Activated naive CD8-positive, alpha-beta T cell treated with anti-CD3 and anti-CD28 coated beads, Interleukin-2, amount 10 ng/mL, durations not matched to agents 7 days and 5 days (primary cell): Measurements from ENCODE around the gene MYCN. TPM values are rescaled to one million over a fixed set of nuclear protein-coding genes. Genes with fewer than 3 reads are reported as not detected.
"Not testable (repeated sequence)": the region's sequence is repeated elsewhere in the genome, so short reads cannot be mapped to it uniquely, and the experiment has no call there.

Experiments used
- ATAC-seq: fragments of 150-1000 bp; cut with Tn5 transposase; one replicate; pipeline ENCODE4 v1.10.0; 2021; ENCODE audit warnings: low read depth, moderate library complexity
- POLR2A ChIA-PET: fragments of 350-600 bp; sonication (Branson Sonifier 250); formaldehyde crosslinking; loops from one replicate; lab custom pipeline; 2021; ENCODE audit warnings: antibody characterized with exemption; lab: Charles Lee
- DNase-seq: peaks from one replicate; pipeline ENCODE4 v3.0.0; 2021
- H3K27ac Mint-ChIP-seq: one replicate; pipeline ENCODE4 v1.8.0; 2022; ENCODE audit warnings: mild to moderate bottlenecking, mixed read lengths
- H3K27me3 Mint-ChIP-seq: one replicate; pipeline ENCODE4 v1.8.0; 2022; ENCODE audit warnings: mild to moderate bottlenecking, moderate library complexity, mixed read lengths
- H3K36me3 Mint-ChIP-seq: one replicate; pipeline ENCODE4 v1.8.0; 2021; ENCODE audit warnings: mild to moderate bottlenecking, mixed read lengths
- H3K4me1 Mint-ChIP-seq: one replicate; pipeline ENCODE4 v1.8.0; 2021; ENCODE audit warnings: mixed read lengths
- H3K4me3 Mint-ChIP-seq: one replicate; pipeline ENCODE4 v1.8.0; 2022; ENCODE audit warnings: mild to moderate bottlenecking, moderate library complexity, mixed read lengths
- H3K9me3 Mint-ChIP-seq: one replicate; pipeline ENCODE4 v1.8.0; 2021; ENCODE audit warnings: mixed read lengths
- total RNA-seq, 2 experiments: library from RNA; stranded (reverse); gene quantifications; one replicate each; pipeline ENCODE4 v1.2.3, GENCODE V29; 2021

The MYCN gene
- total RNA-seq, 2 experiments from 2014 or later = not detected

DNA sequence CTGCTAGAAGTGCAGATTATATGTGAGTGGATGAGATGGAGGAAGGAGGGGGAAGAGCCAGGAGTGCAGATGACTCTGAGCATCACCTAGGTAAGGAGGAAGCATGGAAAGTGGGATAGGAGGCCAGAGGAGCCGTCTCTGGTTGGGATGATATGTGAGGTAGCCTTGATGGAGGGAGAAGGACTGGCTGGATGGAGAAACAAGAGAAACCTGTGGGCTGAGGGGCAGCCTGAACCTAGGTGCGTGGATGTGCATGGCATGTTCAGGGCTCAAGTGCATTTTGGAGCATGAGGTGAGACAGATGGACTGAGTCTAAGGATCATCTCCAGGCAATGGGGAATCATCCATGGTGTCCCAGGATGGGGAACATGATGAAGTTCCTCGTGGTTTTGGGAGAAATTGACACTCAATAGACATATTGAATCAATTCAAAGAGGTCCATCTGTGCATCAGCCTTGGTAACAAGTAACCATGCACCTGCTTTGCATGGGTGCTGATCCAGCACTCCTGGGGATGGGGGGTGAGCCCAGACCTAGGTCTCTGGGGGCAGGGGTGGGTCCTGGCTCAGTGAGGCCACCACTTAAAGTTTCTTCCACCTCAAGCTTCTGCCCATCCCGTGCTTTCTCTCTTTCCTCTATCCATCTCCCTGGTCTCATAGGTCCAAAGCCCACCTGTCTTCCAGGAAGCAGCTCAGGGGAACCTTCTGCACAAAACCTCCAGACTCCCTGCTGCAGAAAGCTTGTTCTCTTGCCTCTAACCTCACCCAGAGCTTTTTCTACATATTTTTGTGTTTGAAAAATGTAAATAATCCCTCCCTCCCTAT lies 19.2 kb downstream of the MYCN start:
- H3K36me3 Mint-ChIP-seq = no peaks in the 10 kb centered on the region
- ATAC-seq (no peak), DNase-seq (no peak)
- no peak overlapping the region for H3K27ac Mint-ChIP-seq
- H3K27me3 Mint-ChIP-seq = no peaks in the 10 kb centered on the region
- no peak overlapping the region for H3K4me3 Mint-ChIP-seq
- H3K9me3 Mint-ChIP-seq = peaks cover 2% of the 10 kb centered on the region
- no peaks in the 10 kb centered on the region for H3K4me1 Mint-ChIP-seq
- POLR2A ChIA-PET = no interaction called here

DNA sequence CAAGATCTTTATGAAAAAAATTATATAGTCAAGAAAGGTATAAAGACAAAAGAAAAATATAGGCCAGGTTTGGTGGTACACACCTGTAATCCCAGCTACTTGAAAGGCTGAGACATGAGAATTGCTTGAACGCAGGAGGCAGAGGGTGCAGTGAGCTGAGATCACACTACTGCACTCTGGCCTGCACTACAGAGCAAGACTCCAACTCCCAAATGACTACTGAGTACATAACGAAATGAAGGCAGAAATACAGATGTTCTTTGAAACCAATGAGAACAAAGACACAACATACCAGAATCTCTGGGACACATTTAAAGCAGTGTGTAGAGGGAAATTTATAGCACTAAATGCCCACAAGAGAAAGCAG lies 19.8 kb downstream of the MYCN start:
- ATAC-seq, H3K4me1 Mint-ChIP-seq, H3K4me3 Mint-ChIP-seq, POLR2A ChIA-PET, H3K36me3 Mint-ChIP-seq, H3K27ac Mint-ChIP-seq, H3K9me3 Mint-ChIP-seq, H3K27me3 Mint-ChIP-seq, DNase-seq: not testable (repeated sequence)

DNA sequence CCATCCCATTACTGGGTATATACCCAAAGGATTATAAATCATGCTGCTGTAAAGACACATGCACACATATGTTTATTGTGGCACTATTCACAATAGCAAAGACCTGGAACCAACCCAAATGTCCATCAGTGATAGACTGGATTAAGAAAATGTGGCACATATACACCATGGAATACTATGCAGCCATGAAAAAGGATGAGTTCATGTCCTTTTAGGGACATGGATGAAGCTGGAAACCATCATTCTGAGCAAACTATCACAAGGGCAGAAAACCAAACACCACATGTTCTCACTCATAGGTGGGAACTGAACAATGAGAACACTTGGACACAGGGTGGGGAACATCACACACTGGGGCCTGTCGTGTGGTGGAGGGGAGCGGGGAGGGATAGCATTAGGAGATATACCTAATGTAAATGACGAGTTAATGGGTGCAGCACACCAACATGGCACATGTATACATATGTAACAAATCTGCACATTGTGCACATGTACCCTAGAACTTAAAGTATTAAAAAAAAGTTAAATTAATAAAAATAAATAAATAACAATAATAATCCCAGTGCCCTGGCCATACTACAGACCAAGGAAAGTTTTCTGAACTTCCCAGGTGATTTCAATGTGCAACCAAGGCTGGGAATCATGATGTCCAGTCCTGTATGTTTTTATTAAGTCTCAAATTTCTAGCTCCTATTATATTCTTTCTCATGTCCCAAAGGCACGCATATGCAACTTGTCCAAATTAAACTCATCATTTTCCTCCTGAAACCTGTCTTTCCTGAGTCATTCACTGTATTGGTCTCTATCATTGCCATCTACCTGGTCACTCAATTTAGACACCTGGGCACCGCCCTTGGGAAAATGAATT lies 23.0 kb downstream of the MYCN start:
- ATAC-seq, H3K4me3 Mint-ChIP-seq, DNase-seq, H3K36me3 Mint-ChIP-seq, H3K9me3 Mint-ChIP-seq, H3K27me3 Mint-ChIP-seq, POLR2A ChIA-PET, H3K27ac Mint-ChIP-seq: not testable (repeated sequence)
- H3K4me1 Mint-ChIP-seq = peaks cover 13% of the 10 kb centered on the region

DNA sequence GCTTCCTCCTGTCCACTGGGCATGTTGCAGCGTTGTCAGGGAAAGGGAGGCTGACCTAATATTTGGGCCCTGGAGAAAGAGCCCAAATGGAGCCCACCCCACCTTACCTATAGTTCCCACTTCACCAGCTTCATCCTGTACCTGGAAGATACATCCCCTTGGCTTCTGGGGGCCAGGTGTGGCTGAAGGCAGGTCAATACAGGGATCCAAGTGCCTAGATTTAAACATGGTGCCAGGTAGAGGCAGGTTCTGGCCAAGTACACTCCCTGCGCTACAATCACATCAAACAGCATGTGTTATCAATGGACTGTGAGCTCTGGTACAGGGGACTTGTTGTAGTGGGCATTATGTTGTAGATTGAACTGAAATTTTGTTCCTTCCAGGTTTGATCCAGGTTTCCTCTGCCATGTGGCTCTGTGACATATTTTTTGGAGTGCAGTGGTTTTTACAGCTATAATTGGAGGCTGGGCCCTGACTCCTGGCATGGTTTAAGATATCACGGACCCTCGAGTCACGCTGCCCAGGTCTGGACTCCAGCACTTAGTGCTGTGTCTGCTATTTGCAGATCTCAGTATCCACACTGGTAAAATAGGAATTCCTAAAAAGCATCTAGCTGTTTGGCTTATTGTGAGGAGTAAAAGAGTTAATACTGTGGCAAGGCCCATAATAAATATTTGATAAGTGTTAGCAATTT lies 23.8 kb downstream of the MYCN start:
- Mint-ChIP-seq H3K27ac (no peak overlapping the region), H3K27me3 (no peaks in the 10 kb centered on the region), H3K4me3 (no peak overlapping the region), H3K4me1 (peaks cover 13% of the 10 kb centered on the region), H3K36me3 (no peaks in the 10 kb centered on the region), H3K9me3 (peaks cover 4% of the 10 kb centered on the region)
- ATAC-seq (no peak), DNase-seq (no peak)
- POLR2A ChIA-PET = no interaction called here

DNA sequence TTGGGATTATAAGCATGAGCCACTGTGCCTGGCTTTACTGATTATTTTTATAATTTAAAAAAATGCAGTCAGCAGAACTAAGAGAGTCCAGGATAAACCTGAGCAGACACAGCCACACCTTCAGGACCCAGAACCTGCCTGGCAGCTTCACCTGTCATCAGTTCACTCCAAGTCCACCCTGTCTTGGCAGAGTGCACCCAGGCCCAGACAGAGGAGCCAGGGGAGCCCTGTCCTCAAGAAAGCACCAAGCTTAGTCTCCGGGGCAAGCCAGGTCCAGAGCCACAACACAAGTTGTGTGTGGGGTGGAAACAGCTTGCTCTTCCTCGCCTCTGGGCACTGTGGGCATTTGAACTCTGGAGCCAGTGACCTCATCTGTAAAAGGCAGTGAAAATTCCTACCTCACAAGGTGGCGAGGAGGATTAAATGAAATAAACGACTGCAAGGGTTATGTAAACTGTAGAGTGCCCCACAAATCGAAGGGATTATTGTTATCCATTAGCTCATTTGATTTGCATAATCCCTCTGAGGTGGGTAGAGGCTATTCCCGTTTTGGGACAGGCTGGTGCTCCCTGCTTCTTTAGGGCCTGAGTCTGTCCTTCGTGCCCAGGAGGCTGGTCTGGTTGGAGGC lies 24.7 kb downstream of the MYCN start:
- Mint-ChIP-seq H3K27ac (no peak overlapping the region), H3K9me3 (peaks cover 4% of the 10 kb centered on the region), H3K27me3 (no peaks in the 10 kb centered on the region), H3K36me3 (no peaks in the 10 kb centered on the region), H3K4me1 (peaks cover 13% of the 10 kb centered on the region), H3K4me3 (no peak overlapping the region)
- POLR2A ChIA-PET = no interaction called here
- no peak for DNase-seq
- no peak for ATAC-seq

DNA sequence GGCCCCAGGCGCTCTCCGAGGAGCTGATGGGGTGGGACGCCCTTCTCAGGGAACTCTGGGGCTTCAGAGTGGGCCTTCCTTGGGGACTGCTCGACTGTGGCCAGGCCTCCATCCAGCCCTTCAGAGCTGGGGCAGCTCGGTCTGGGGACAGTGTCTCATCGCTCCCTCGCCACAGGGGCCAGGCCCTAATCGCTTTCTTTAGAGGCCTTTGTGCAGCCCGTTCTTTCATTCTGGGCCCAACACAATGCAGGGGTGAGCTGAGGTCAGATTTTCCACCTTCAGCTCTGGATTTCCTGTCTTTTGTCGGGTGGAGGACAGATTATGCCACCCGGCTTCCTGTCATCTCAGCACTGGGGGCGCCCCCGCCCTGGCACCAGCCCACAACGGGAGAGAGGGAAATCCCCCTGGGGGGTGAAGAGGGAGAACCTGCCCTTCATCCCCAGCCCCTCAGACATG lies 25.2 kb downstream of the MYCN start:
- Mint-ChIP-seq H3K4me1 (peaks cover 13% of the 10 kb centered on the region), H3K9me3 (peaks cover 4% of the 10 kb centered on the region), H3K27me3 (no peaks in the 10 kb centered on the region), H3K36me3 (no peaks in the 10 kb centered on the region), H3K27ac (peak overlapping the region; percentile 24), H3K4me3 (no peak overlapping the region)
- POLR2A ChIA-PET = no interaction called here
- DNase-seq = peak; percentile 37
- peak; percentile 54 for ATAC-seq

DNA sequence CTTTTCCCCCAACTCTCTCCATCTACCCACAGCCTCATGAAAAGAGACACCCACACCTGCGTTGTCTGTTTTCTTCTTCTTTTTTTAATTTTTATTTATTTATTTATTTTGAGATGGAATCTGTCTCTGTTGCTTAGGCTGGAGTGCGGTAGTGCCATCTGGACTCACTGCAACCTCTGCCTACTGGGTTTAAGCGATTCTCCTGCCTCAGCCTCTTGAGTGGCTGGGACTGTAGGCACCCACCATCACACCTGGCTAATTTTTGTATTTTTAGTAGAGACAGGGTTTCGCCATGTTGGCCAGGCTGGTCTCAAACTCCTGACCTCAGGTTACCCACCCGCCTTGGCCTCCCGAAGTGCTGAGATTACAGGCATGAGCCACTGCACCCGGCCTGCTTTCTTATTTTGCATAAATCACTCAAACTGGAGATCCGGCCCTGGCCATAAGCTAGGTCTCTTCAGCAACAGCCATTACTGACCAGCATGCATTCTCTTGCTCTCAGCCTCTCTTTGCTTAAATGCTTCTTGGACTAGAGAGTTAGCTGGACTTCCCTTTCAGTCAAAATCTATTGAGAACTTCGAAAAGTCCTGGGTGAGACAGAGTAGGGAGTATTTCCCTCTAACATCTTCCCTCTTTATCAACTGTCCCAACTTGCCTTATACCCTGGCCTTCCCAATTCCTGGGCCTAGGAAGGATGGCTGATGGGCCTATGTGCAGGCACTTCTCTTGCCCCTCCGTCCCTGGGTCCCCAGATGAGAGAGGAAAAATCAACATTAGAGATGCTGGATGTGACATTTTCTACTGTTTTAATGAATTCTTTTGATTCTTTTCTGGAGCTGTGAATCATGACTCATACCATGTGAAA lies 27.3 kb downstream of the MYCN start:
- peaks cover 13% of the 10 kb centered on the region for H3K4me1 Mint-ChIP-seq
- no peak overlapping the region for H3K4me3 Mint-ChIP-seq
- DNase-seq (no peak), ATAC-seq (no peak)
- H3K36me3 Mint-ChIP-seq = no peaks in the 10 kb centered on the region
- POLR2A ChIA-PET = no interaction called here
- no peak overlapping the region for H3K27ac Mint-ChIP-seq
- no peaks in the 10 kb centered on the region for H3K27me3 Mint-ChIP-seq
- peaks cover 2% of the 10 kb centered on the region for H3K9me3 Mint-ChIP-seq

DNA sequence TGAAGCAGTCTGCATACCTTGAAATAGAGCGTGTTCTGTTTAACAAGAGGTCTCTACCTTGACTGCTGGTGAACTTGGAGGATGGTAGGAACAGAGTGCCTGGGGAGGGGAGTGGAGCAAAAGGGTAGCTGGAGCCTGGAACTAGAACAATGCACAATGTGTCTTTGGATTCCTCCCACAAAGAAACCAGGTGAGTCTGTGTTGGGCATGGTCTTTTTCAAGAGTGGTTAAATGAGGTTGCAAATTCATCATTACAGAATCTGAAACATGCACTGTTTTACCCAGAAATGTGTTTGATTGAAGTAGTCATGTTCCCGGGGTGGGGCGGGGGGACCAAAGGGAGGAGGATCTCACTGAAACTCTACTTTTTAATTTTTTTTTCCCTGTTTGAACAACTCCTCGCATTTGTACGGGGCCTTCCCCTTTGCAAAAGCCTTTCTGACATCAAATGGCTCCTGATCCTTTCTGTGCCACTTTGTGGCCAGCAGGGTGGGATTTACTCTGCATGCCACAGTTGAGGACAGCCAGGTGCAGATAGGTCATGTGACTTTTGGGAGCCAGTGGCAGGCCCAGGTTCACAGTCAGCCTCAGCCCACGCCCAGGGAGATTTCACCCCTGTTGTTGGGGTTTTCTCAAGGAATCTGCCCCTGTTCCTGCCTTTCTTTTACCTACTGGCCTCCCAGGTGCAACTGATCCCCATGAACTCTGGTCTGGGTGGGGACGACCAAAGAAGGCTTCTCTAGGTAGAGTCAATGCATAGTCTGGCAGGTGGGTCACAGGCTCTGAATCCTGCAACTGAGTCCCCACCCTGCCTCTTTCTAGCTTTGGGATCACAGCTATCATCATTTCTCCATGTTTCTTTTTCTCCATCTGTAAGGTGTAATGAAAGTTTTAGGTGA lies 28.2 kb downstream of the MYCN start:
- POLR2A ChIA-PET = no interaction called here
- no peaks in the 10 kb centered on the region for H3K27me3 Mint-ChIP-seq
- DNase-seq (no peak), ATAC-seq (no peak)
- no peaks in the 10 kb centered on the region for H3K36me3 Mint-ChIP-seq
- no peak overlapping the region for H3K27ac Mint-ChIP-seq
- peaks cover 2% of the 10 kb centered on the region for H3K9me3 Mint-ChIP-seq
- H3K4me3 Mint-ChIP-seq = no peak overlapping the region
- peaks cover 13% of the 10 kb centered on the region for H3K4me1 Mint-ChIP-seq

DNA sequence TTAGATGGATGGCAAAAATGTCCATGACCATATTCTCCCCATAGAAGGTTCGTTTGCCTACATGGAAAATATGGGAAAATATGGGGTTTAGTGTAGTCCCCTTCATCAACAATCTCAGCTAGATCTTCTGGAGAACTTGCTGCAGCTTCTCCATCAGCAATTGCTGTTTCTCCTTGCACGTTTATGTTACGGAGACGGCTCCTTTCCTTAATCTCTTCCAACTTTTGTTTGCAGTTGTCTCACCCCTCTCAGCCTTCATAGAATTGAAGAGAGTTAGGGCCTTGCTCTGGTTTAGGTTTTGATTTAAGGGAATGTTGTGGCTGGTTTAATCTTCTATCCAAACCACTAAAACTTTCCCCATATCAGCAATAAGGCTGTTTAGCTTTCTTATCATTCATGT lies 28.9 kb downstream of the MYCN start:
- no peaks in the 10 kb centered on the region for H3K27me3 Mint-ChIP-seq
- H3K4me3 Mint-ChIP-seq = no peak overlapping the region
- H3K36me3 Mint-ChIP-seq = no peaks in the 10 kb centered on the region
- POLR2A ChIA-PET = no interaction called here
- no peak for DNase-seq
- ATAC-seq = no peak
- H3K4me1 Mint-ChIP-seq = peaks cover 13% of the 10 kb centered on the region
- no peak overlapping the region for H3K27ac Mint-ChIP-seq
- H3K9me3 Mint-ChIP-seq = peaks cover 2% of the 10 kb centered on the region

DNA sequence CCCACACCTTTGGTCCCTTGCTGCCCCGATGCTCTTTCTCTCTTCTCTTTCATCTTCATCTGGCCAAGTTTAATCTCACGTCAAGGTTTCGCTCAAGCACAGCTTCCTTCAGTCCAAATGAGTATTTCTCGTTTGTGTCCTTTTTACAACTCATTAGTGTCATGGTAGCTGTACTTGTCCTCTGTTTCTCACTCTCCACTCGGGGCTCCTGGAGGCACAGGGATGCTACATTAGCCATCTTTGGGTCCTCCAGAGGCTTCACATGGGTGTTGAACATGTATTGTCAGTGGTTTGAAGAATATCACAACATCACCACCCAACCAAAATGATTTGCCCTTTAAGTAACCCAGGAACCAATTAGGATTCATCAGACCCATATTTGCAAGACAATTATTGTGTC lies 30.4 kb downstream of the MYCN start:
- no peaks in the 10 kb centered on the region for H3K36me3 Mint-ChIP-seq
- POLR2A ChIA-PET = no interaction called here

DNA sequence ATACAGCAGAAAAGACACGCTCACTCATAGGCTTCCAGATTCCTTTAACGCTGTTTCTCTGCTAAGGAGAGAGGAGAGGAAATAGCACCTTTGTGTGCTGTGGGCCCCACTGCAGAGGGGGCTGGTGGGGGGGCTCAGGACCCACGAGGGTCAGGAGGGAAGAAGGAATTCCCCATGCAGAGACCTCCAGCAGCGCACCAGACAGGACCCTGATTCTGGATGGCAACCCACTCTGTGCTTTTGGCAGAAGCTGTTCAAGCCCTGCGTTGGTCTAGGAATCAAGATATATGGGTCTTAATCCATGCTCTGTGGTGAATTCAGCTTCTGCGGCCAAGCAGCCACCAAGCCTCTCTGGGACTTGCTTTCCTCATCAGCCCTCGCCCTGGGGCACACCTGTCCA lies 31.0 kb downstream of the MYCN start:
- Mint-ChIP-seq H3K4me3 (no peak overlapping the region), H3K36me3 (no peaks in the 10 kb centered on the region), H3K9me3 (peaks cover 3% of the 10 kb centered on the region), H3K27ac (no peak overlapping the region), H3K4me1 (peaks cover 4% of the 10 kb centered on the region), H3K27me3 (no peaks in the 10 kb centered on the region)
- ATAC-seq (no peak), DNase-seq (no peak)
- POLR2A ChIA-PET = no interaction called here

More for the DNA sequence above, 30.4 kb downstream of the MYCN start:
- ATAC-seq (no peak), DNase-seq (no peak)
- no peak overlapping the region for H3K4me3 Mint-ChIP-seq
- peaks cover 4% of the 10 kb centered on the region for H3K9me3 Mint-ChIP-seq
- peaks cover 10% of the 10 kb centered on the region for H3K4me1 Mint-ChIP-seq
- no peaks in the 10 kb centered on the region for H3K27me3 Mint-ChIP-seq
- H3K27ac Mint-ChIP-seq = no peak overlapping the region
